ENCODE data around the gene SEC14L2.
"Not testable (repeated sequence)": the region's sequence is repeated elsewhere in the genome, so short reads cannot be mapped to it uniquely, and the experiment has no call there.

DNA sequence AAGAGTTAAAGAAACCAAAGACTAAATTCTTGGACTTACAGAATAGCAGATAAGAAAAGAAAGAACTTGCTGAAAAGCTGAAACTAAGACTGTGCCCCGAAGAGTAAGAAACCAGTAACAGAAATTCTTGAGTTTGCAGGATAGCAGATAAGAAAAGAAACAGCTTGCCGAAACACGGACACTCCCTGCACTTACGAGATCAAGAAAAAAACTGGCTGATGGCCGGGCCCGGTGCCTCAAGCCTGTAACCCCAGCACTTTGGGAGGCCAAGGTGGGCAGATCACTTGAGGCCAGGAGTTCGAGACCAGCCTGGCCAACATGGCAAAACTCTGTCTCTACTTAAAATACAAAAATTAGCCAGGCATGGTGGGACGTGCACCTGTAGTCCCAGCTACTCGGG, 54.7 kb downstream of the SEC14L2 start:
- TF ChIP-seq, protein P1, sequence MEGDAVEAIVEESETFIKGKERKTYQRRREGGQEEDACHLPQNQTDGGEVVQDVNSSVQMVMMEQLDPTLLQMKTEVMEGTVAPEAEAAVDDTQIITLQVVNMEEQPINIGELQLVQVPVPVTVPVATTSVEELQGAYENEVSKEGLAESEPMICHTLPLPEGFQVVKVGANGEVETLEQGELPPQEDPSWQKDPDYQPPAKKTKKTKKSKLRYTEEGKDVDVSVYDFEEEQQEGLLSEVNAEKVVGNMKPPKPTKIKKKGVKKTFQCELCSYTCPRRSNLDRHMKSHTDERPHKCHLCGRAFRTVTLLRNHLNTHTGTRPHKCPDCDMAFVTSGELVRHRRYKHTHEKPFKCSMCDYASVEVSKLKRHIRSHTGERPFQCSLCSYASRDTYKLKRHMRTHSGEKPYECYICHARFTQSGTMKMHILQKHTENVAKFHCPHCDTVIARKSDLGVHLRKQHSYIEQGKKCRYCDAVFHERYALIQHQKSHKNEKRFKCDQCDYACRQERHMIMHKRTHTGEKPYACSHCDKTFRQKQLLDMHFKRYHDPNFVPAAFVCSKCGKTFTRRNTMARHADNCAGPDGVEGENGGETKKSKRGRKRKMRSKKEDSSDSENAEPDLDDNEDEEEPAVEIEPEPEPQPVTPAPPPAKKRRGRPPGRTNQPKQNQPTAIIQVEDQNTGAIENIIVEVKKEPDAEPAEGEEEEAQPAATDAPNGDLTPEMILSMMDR (IDR thresholded peaks at IDR 0.05), result not testable (repeated sequence)
- TF ChIP-seq EZH2 (IDR thresholded peaks at IDR 0.05; ENCODE audit: borderline replicate concordance, insufficient read depth, low read depth, low read length, poor library complexity, severe bottlenecking), result not testable (repeated sequence)
